CD8-positive, alpha-beta memory T cell (primary cell): ENCODE data around the gene ZNF48. TPM values are rescaled to one million over a fixed set of nuclear protein-coding genes. Genes with fewer than 3 reads are reported as not detected.

ENCODE experiments used
- CTCF ChIA-PET: fragments of 350-600 bp; sonication (Branson Sonifier 250); formaldehyde crosslinking; loops from one replicate; lab custom pipeline; 2021; ENCODE audit warnings: antibody characterized with exemption; lab: Charles Lee
- POLR2A ChIA-PET: fragments of 350-600 bp; sonication (Branson Sonifier 250); formaldehyde crosslinking; loops from one replicate; lab custom pipeline; 2021; ENCODE audit warnings: antibody characterized with exemption; lab: Charles Lee
- DNase-seq, 5 donors: peaks; one replicate each; pipeline versions ENCODE4 v3.0.0 to v3.0.0-alpha.2; 2020 to 2022; ENCODE audit warnings: mixed read lengths in 1 of 5
- H3K27ac ChIP-seq: one replicate; pipeline ENCODE4 v1.7.0; 2013; ENCODE audit warnings: low read depth, mild to moderate bottlenecking, low read length, moderate library complexity
- H3K27me3 ChIP-seq: 2 replicates; pipeline ENCODE4 v1.7.0; 2013; ENCODE audit warnings: low read length, mild to moderate bottlenecking; ENCODE audit not compliant: insufficient read depth, poor library complexity, severe bottlenecking
- H3K36me3 ChIP-seq: 2 replicates; pipeline ENCODE4 v1.7.0; 2013; ENCODE audit warnings: mild to moderate bottlenecking, low read length, moderate library complexity; ENCODE audit not compliant: insufficient read depth
- H3K4me1 ChIP-seq: 2 replicates; pipeline ENCODE4 v1.7.0; 2013; ENCODE audit warnings: mild to moderate bottlenecking, low read length, moderate library complexity; ENCODE audit not compliant: insufficient read depth
- H3K4me3 ChIP-seq: 2 replicates; pipeline ENCODE4 v1.7.0; 2013; ENCODE audit warnings: mild to moderate bottlenecking, low read length
- H3K9me3 ChIP-seq: 2 replicates; pipeline ENCODE4 v1.7.0; 2013; ENCODE audit warnings: mild to moderate bottlenecking, low read length
- H3K27ac Mint-ChIP-seq, 8 donors: one replicate each; pipeline ENCODE4 v1.8.0; 2020 to 2021; ENCODE audit warnings: mixed read lengths in 8 of 8, mild to moderate bottlenecking in 6 of 8, inconsistent platforms in 3 of 8, moderate library complexity in 3 of 8
- H3K27me3 Mint-ChIP-seq, 2 donors: one replicate each; pipeline ENCODE4 v1.8.0; 2020 to 2021; ENCODE audit warnings: mixed read lengths in 2 of 2, mild to moderate bottlenecking in 1 of 2, moderate library complexity in 1 of 2
- H3K36me3 Mint-ChIP-seq, 3 donors: one replicate each; pipeline ENCODE4 v1.8.0; 2020 to 2021; ENCODE audit warnings: mixed read lengths in 3 of 3, inconsistent platforms in 1 of 3, mild to moderate bottlenecking in 1 of 3
- H3K4me1 Mint-ChIP-seq, 3 donors: one replicate each; pipeline ENCODE4 v1.8.0; 2020 to 2021; ENCODE audit warnings: mixed read lengths in 3 of 3, inconsistent platforms in 1 of 3, mild to moderate bottlenecking in 1 of 3
- H3K4me3 Mint-ChIP-seq, 7 donors: one replicate each; pipeline ENCODE4 v1.8.0; 2020 to 2021; ENCODE audit warnings: mixed read lengths in 7 of 7, mild to moderate bottlenecking in 6 of 7, moderate library complexity in 4 of 7, inconsistent platforms in 2 of 7
- H3K9me3 Mint-ChIP-seq, 5 donors: one replicate each; pipeline ENCODE4 v1.8.0; 2020 to 2022; ENCODE audit warnings: mixed read lengths in 5 of 5, mild to moderate bottlenecking in 3 of 5, moderate library complexity in 2 of 5, inconsistent platforms in 1 of 5
- polyA plus RNA-seq: library from polyadenylated mRNA; unstranded; fragments of 300-500 nt; fragmentation: Illumina TruSeq; gene quantifications from one replicate; pipeline ENCODE4 v1.2.3, GENCODE V29; 2021
- total RNA-seq, 2 experiments: library from RNA; stranded (reverse); gene quantifications; one replicate each; pipeline ENCODE4 v1.2.3, GENCODE V29; 2021

Gene ZNF48
- total and polyA plus RNA-seq, 3 experiments from 2014 or later: 10.2 to 19.3 (median 18.4) TPM

- CTCF ChIA-PET: interaction anchor here (1.7 kb wide), 1 partner anchor 34 kb away, joined by 5 read pairs; no protein-coding TSS in a partner anchor
- peaks cover 50% of the 10 kb centered on the region for H3K4me1 ChIP-seq
- Mint-ChIP-seq H3K27me3 (peaks cover 0 to 2% of the 10 kb centered on the region in 2 donors), H3K9me3 (no peaks in the 10 kb centered on the region), H3K4me3 (no peak overlapping the region), H3K27ac (peak overlapping the region in 7 of 8 donors; percentile 70 to 100 (median 88)), H3K36me3 (peaks cover 3 to 25% (median 3%) of the 10 kb centered on the region in 3 donors), H3K4me1 (peaks cover 44 to 54% (median 46%) of the 10 kb centered on the region in 3 donors)
- no peak overlapping the region for H3K4me3 ChIP-seq
- POLR2A ChIA-PET: interaction anchor here (0.7 kb wide), 1 partner anchor 35 kb away, joined by 4 read pairs; no protein-coding TSS in a partner anchor
- H3K36me3 ChIP-seq: no peaks in the 10 kb centered on the region
- DNase-seq: no peak
- H3K27me3 ChIP-seq: no peaks in the 10 kb centered on the region
- no peak overlapping the region for H3K27ac ChIP-seq
- no peaks in the 10 kb centered on the region for H3K9me3 ChIP-seq
Measured at GRCh38 chr16:30375864-30376263, 19.4 kb upstream of the ZNF48 start.

DNA sequence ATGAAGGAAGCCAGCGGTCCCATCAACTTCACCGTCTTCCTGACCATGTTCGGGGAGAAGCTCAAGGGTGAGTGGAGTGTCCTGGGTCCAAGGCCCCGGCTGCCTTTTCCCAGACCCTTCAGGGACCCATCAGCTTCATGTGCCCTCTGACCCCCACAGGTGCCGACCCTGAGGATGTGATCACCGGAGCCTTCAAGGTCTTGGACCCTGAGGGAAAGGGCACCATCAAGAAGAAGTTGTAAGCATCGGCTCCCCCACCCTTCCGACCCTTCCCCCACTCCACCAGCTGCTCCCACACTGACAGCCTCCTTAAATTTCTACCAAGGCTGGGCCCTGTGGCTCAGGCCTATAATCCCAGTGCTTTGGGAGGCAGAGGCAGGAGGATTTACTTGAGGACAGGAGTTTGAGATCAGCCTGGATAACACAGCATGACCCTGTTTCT lies 18.7 kb upstream of the ZNF48 start:
- no peaks in the 10 kb centered on the region for H3K36me3 ChIP-seq
- DNase-seq: no peak
- H3K27ac Mint-ChIP-seq: peak overlapping the region in 6 of 8 donors; percentile 78 to 100 (median 100)
- peaks cover 52% of the 10 kb centered on the region for H3K4me1 ChIP-seq
- H3K4me1 Mint-ChIP-seq: peaks cover 44 to 54% (median 44%) of the 10 kb centered on the region in 3 donors
- POLR2A ChIA-PET: interaction anchor here (0.6 to 0.8 kb wide), 2 partner anchors 282 to 288 kb away, joined by 3 read pairs; no protein-coding TSS in a partner anchor
- CTCF ChIA-PET: interaction anchor here (1.4 to 1.7 kb wide), 2 partner anchors 20 to 33 kb away, joined by 3 to 5 read pairs; no protein-coding TSS in a partner anchor
- H3K36me3 Mint-ChIP-seq: peaks cover 3 to 29% (median 3%) of the 10 kb centered on the region in 3 donors
- no peaks in the 10 kb centered on the region for H3K9me3 ChIP-seq
- peaks cover 0 to 2% of the 10 kb centered on the region in 2 donors for H3K27me3 Mint-ChIP-seq
- no peaks in the 10 kb centered on the region for H3K9me3 Mint-ChIP-seq
- H3K27me3 ChIP-seq: no peaks in the 10 kb centered on the region
- H3K4me3 Mint-ChIP-seq: peak overlapping the region in 2 of 7 donors; percentile 11 to 97
- peak overlapping the region; percentile 99 for H3K27ac ChIP-seq
- no peak overlapping the region for H3K4me3 ChIP-seq

DNA sequence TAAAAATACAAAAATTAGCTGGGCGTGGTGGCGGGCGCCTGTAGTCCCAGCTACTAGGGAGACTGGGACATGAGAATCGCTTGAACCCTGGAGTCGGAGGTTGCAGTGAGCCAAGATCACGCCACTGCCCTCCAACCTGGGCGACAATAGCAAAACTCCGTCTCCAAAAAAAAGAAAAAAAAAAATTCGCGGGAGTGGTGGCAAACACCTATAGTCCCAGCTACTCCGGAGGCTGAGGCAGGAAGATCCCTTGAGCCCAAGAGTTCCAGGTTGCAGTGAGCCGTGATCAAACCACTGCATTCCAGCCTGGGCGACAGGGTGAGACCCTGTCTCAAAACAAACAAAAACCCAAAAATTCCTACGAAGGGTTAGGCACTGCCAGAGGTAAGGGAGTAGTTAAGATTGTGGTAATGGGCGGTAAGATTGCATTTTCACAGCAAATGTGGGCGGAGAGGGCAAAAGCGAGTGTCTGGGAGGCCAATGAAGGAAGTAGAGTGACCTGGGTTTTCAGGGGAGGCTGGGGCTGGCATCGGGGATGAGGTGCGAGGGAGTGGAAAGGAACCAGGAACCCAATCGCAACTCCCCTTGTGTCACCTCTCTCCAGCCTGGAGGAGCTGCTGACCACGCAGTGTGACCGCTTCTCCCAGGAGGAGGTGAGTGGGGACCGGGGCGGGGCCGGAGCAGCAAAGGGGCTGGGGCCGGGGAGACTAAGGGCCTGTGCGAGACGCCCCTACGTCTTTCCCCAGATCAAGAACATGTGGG lies 18.0 kb upstream of the ZNF48 start:
- Mint-ChIP-seq H3K27me3 (peaks cover 0 to 2% of the 10 kb centered on the region in 2 donors), H3K4me1 (peaks cover 43 to 56% (median 46%) of the 10 kb centered on the region in 3 donors), H3K4me3 (peak overlapping the region; percentile 92 to 100 (median 96)), H3K9me3 (no peaks in the 10 kb centered on the region), H3K36me3 (peaks cover 3 to 32% (median 3%) of the 10 kb centered on the region in 3 donors), H3K27ac (peak overlapping the region; percentile 99 to 100 (median 100))
- ChIA-PET CTCF (interaction anchor here (1.0 to 1.5 kb wide), 4 partner anchors 8 to 41 kb away, joined by 3 read pairs; no protein-coding TSS in a partner anchor), POLR2A (interaction anchor here (0.7 to 2.3 kb wide), 9 partner anchors 18 to 675 kb away, joined by 3 to 12 read pairs (median 5); partner anchors contain the start of genes ALDOA, ZNF48 and ZNF771)
- Histone ChIP-seq H3K27ac (peak overlapping the region; percentile 99), H3K4me1 (peaks cover 53% of the 10 kb centered on the region), H3K27me3 (no peaks in the 10 kb centered on the region), H3K9me3 (no peaks in the 10 kb centered on the region), H3K4me3 (peak overlapping the region; percentile 99), H3K36me3 (no peaks in the 10 kb centered on the region)
- peak in 1 of 5 donors; percentile 42 for DNase-seq

DNA sequence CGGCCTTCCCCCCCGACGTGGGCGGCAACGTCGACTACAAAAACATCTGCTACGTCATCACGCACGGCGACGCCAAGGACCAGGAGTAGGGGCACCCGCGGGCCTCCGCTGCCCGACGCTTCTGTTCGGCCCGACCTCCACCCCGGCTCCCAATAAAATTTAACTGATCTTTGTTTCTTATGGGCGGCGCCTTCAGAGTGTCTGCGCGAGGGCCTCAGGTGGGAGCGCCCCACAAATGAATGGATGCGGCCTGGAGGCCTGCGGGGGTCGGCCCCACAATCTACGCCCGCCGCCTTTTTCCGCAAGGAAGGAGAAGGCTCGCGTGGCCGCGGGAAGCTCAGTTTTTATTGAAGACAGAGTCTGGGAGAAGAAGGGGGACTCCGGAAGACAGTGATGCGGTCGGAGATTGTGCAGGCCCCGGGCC lies 17.4 kb upstream of the ZNF48 start:
- Histone ChIP-seq H3K27ac (peak overlapping the region; percentile 99), H3K4me1 (peaks cover 57% of the 10 kb centered on the region), H3K9me3 (no peaks in the 10 kb centered on the region), H3K27me3 (no peaks in the 10 kb centered on the region), H3K4me3 (peak overlapping the region; percentile 99), H3K36me3 (no peaks in the 10 kb centered on the region)
- Mint-ChIP-seq H3K4me1 (peaks cover 49 to 58% (median 50%) of the 10 kb centered on the region in 3 donors), H3K27me3 (peaks cover 0 to 2% of the 10 kb centered on the region in 2 donors), H3K9me3 (no peaks in the 10 kb centered on the region), H3K4me3 (peak overlapping the region; percentile 92 to 100 (median 96)), H3K36me3 (peaks cover 3 to 32% (median 3%) of the 10 kb centered on the region in 3 donors), H3K27ac (peak overlapping the region; percentile 99 to 100 (median 100))
- peak; percentile 81 to 95 (median 88) for DNase-seq
- ChIA-PET CTCF (interaction anchor here (0.7 to 1.5 kb wide), 5 partner anchors 9 to 40 kb away, joined by 3 read pairs; partner anchors contain the start of gene ZNF48), POLR2A (interaction anchor here (0.6 to 2.4 kb wide), 11 partner anchors 8 to 675 kb away, joined by 3 to 12 read pairs (median 5); partner anchors contain the start of genes ALDOA, PRR14, ZNF48 and ZNF771)

- DNase-seq: peak; percentile 99 to 100 (median 99)
- Histone ChIP-seq H3K36me3 (no peaks in the 10 kb centered on the region), H3K9me3 (no peaks in the 10 kb centered on the region), H3K4me1 (peaks cover 64% of the 10 kb centered on the region), H3K27ac (peak overlapping the region; percentile 99), H3K27me3 (no peaks in the 10 kb centered on the region), H3K4me3 (peak overlapping the region; percentile 99)
- CTCF ChIA-PET: interaction anchor here (0.7 to 1.5 kb wide), 4 partner anchors 9 to 40 kb away, joined by 3 read pairs; partner anchors contain the start of gene ZNF48
- peaks cover 0 to 2% of the 10 kb centered on the region in 2 donors for H3K27me3 Mint-ChIP-seq
- peaks cover 3 to 32% (median 3%) of the 10 kb centered on the region in 3 donors for H3K36me3 Mint-ChIP-seq
- peak overlapping the region; percentile 92 to 100 (median 96) for H3K4me3 Mint-ChIP-seq
- no peaks in the 10 kb centered on the region for H3K9me3 Mint-ChIP-seq
- POLR2A ChIA-PET: interaction anchor here (0.6 to 2.4 kb wide), 13 partner anchors 9 to 1495 kb away, joined by 3 to 12 read pairs (median 5); partner anchors contain the start of genes ALDOA, PRR14, ZNF48 and ZNF771
- H3K27ac Mint-ChIP-seq: peak overlapping the region; percentile 99 to 100 (median 100)
- peaks cover 55 to 63% (median 55%) of the 10 kb centered on the region in 3 donors for H3K4me1 Mint-ChIP-seq
Measured at GRCh38 chr16:30378236-30379157, 16.7 kb upstream of the ZNF48 start.

GRCh38 chr16:30379158-30379783 lies 15.9 kb upstream of the ZNF48 start:
- CTCF ChIA-PET: interaction anchor here (1.2 kb wide), 1 partner anchor 38 kb away, joined by 3 read pairs; no protein-coding TSS in a partner anchor
- Histone ChIP-seq H3K36me3 (no peaks in the 10 kb centered on the region), H3K27me3 (no peaks in the 10 kb centered on the region), H3K4me3 (peak overlapping the region; percentile 99), H3K4me1 (peaks cover 71% of the 10 kb centered on the region), H3K27ac (peak overlapping the region; percentile 99), H3K9me3 (no peaks in the 10 kb centered on the region)
- H3K4me3 Mint-ChIP-seq: peak overlapping the region; percentile 92 to 100 (median 96)
- POLR2A ChIA-PET: interaction anchor here (0.6 to 4.3 kb wide), 7 partner anchors 8 to 1494 kb away, joined by 3 to 35 read pairs (median 6); partner anchors contain the start of genes PRR14, TBC1D10B and ZNF771
- H3K36me3 Mint-ChIP-seq: peaks cover 3 to 32% (median 3%) of the 10 kb centered on the region in 3 donors
- DNase-seq: no peak
- peaks cover 0 to 2% of the 10 kb centered on the region in 2 donors for H3K27me3 Mint-ChIP-seq
- no peaks in the 10 kb centered on the region for H3K9me3 Mint-ChIP-seq
- H3K4me1 Mint-ChIP-seq: peaks cover 58 to 67% (median 59%) of the 10 kb centered on the region in 3 donors
- H3K27ac Mint-ChIP-seq: peak overlapping the region; percentile 99 to 100 (median 100)
